ENCODE results near the gene TPST2.

The TPST2 gene

DNA sequence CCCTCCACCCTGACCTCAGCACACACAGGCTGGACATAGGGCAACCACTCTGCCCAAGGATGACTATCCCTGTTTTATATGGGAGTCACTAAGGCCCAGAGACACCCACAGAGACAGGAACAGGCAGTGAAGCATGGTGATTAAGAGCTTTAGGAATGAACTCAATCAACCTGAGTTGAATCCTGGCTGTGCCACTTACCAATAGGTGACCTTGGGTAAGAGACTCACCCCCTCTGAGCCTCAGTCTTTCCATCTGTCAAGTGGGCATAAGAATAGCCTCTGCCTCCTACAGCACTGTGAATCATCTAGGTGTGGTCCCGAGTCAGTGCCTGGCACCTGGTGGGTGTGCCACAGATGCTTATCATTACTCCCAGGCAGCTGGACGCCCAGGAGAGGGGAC, 21.1 kb upstream of the TPST2 start:
- DNase-seq (ENCODE audit: low read depth in 3 of 3, low spot score in 1 of 3), result no peak

DNA sequence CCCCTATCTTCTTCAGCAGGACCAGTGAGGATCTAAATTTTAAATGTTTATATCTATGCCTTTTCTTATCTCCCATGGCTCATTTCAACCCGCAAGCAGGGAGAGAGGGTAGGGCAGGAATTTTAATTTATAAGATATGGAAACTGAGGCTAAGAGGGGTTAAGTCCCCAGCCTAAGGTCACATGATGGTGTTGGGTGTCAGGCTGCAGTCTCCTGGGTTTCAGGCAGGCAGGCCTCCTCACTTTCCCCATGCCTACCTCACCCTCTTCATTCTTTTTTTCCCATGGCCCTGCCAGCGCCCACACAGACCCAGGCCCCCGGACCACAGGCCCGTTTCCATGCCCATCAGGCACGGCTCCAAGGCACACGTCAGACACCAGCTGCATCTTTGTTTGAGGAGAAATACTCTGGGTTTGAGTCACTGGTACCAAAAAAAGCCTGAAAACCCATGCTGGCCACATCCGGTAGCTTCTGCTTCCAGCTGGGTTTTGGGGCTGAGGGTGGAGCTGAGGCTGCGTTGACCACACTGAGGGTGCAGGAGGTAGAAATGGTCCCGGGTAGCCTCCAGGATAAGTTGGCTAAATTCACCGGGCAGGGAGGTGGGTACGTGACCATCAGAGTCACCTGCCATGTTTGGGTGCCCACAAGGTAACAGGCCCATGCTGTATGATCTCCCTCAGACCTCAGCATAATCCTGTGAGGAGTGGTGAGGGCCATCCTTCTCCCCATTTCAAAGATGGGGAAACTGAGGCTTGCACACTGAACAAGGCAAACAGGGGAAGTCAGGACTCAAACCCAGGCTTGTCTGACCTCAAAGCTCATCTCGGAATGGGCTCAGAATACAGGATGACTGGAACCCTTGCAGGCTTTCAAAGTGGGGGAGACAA, 20.4 kb upstream of the TPST2 start:
- DNase-seq (ENCODE audit: low read depth in 3 of 3, low spot score in 1 of 3), result no peak

DNA sequence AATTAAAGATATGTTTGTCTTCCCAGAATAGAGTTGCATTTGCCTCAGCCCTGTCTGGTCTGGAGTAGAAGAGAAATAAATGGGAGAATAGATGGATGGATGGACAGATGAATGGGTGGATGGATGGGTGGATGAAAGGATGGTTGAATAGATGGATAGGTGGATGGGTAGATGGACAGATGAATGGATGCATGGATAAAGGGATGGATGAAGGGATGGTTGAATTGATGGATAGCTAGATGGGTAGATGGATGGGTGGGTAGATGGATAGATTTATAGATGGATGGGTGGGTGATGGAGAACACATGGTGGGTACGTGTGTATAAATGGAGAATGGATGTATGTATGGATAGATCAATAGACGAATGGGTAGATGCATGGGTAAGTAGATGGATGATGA, 19.4 kb upstream of the TPST2 start:
- DNase-seq (ENCODE audit: low read depth in 3 of 3, low spot score in 1 of 3), result no peak

DNA sequence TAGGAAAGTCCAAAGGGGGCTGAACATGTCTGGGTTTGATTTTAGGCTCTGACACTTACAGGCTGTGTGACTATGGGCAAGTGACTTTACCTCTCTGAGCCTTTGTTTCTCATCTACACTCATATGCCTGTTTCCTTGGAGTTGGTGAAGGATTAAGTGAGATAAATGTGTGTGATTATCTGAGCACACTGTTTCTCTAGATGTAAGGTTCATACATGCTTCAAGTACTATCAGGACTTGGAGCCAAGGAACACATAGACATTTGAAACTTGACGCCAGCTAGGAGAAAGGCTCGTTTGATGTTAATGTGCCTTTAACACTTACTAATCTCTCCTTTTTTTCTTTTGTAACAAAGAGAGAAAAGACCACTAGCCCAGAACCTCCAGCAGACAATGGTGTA, 18.2 kb upstream of the TPST2 start:
- DNase-seq (ENCODE audit: low read depth in 3 of 3, low spot score in 1 of 3), result no peak

DNA sequence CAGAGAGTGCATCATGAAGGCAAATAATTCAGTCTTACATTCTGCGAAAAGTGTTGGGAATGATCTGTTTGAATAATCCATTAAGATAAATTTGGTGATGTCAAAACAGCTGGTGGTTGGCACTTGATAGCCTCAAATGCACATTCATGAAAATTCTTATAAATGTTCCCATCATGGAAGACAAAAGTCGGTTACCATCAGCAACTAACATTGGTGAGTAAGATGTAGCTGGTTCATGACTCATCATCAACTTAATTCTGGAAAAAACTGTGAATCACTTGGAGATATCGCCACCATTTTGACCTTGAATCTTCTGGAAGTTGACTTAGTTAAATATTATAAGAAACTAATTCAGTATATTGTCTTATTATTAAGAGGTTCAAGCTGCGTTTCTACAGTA, 16.7 kb upstream of the TPST2 start:
- DNase-seq (ENCODE audit: low read depth in 3 of 3, low spot score in 1 of 3), result no peak

DNA sequence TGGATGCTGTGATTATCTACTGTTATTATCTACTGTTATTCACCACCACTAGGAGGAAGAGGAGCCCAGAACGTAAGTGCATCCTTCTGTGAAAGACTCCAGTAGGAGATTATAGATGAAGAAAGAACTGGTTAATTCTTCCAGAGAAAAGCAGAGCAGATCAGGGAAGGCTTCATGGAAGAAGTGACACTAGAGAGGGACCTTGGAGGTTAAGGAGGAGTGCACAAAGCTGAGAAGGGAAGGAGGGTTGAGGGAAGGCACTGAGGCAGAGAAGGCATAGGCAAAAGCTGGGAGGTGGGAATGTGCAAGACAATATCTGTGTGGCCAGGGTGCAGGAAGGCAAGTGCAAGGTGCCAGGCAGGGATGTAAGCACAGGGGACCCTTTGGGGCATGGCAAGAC, 14.4 kb upstream of the TPST2 start:
- DNase-seq (ENCODE audit: low read depth in 3 of 3, low spot score in 1 of 3), result no peak

DNA sequence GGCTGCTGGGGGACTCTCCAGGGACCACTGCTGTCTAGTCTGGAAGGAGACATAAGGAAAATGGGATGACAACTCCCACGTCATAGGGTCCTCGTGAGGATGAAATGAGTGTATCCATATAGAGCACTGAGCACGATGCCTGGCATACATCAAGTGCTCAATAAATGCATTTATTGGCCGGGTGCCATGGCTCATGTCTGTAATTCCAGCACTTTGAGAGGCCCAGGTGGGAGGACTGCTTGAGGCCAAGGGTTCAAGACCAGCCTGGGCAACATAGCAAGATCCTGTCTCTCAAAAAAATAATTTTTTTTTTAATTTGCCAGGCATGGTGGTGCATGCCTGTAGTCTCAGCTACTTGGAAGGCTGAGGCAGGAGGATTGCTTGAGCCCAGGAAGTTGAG, 12.2 kb upstream of the TPST2 start:
- no peak for DNase-seq (ENCODE audit: low read depth in 3 of 3, low spot score in 1 of 3)

DNA sequence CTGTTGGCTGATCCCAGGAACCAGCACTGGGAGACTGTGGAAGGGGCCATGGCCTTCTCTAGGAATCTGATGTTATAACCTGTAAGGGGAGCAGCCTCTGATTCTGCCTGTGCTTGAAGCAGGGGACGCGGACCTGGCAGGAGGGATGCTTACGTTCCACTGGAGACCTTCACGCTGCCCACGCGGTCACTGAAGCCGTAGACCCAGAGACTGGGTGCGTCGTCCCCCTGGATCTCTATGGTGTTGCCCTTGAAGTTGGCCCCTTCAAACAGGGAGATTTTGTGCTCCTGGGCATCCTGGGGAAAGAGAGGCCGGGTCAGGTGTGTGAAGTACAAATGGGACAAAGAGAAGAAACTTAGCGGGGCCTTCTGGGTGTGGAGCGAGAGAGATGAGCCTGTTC, 11.8 kb upstream of the TPST2 start:
- DNase-seq (ENCODE audit: low read depth in 3 of 3, low spot score in 1 of 3), result no peak

DNA sequence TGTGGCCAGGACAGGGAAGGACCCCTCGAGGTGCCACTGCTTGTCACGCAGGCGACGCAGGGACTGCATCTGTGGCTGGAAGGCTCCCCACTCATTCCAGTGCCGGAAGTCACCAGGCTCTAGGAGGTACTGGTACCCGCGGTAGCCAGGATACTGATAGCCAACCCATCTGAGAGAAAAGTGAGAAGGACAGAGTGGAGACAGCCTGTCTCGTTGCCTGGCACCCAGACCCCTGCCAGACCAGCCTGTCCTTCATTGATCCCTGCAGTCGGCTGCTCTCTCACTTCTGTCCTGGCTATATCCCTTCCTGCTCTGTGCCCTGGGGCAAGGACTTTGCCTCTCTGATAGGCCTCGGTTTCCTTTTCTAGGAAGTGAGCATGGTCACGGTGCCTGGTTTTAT, 9.6 kb upstream of the TPST2 start:
- no peak for DNase-seq (ENCODE audit: low read depth in 3 of 3, low spot score in 1 of 3)

DNA sequence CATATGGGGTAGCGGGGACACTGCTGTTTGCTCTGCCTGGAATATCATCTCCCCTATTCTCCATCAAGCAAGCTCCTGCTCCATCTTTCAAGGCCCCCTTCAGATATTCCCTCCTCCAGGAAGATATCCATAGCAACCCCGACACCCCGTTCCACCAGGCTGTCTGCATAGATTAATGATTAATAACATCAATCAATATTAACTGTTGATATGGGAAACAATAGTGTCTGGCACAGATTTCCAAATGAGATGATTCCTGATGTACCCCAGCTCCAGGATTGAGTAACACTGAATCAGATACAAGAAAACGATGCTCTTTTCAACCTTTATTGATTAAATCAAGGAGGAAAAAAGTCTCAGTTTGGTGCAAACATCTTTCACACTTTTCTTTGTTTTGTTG, 7.5 kb upstream of the TPST2 start:
- no peak for DNase-seq (ENCODE audit: low read depth in 3 of 3, low spot score in 1 of 3)

DNA sequence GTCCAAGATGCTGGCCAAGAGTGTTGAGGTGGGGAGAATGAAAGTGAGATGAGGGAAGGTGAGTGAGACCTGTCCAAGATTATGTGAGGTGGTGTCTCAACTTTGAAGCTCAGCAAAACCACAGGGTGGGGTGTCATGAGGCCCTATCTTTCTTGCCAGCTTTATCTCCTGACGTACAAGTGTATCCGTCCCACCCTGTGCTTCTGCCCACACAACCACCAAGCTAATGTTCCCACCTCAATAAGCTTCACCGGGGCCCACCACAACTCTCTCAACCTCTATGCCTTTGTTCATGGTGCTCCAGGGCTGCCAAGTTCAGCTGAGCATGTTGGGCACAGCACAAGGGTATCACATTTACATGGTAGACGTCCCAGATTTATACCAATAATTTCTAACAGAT, 7.1 kb upstream of the TPST2 start:
- no peak for DNase-seq (ENCODE audit: low read depth in 3 of 3, low spot score in 1 of 3)

DNA sequence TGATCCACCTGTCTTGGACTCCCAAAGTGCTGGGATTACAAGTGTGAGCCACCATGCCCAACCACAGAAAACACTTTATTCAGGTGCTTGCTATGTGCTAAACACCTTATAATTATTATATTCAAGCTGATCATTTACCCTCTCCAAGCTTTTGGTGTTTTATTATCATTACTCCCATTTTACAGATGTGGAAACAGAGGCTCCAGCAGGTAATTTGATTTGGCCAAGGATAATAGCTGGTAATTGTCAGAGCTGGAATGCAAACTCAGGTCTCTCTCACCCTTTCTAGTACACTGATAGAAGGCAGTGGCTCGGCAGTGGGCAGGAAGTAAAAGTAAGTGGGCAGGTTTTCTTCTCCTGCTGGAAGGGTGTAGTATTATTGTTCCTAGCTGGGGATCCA, 3.8 kb upstream of the TPST2 start:
- no peak for DNase-seq (ENCODE audit: low read depth in 3 of 3, low spot score in 1 of 3)

DNA sequence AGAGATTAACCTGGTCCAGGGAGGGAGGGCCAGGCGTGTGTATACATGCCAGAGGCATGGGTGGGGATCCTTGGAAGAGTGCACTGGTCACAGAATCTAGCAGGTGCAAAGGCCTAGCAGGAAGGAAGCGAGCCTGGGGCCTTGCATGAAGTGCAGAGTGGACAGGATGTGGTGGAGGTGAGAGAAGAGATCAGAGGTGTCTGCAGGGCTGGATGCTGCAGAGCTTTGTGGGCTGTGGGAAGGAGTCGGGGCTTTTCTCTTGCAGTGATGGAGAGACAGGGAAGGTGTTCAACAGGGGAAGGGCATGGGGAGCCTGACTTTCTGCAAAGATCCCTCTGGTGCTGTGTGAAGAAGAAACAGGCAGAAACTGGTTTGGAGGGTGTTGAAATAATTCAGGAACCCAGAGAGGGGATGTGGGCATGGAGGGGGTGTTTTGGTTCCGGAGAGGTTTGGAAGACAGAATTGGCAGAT, 2.5 kb upstream of the TPST2 start:
- no peak for DNase-seq (ENCODE audit: low read depth in 3 of 3, low spot score in 1 of 3)

DNA sequence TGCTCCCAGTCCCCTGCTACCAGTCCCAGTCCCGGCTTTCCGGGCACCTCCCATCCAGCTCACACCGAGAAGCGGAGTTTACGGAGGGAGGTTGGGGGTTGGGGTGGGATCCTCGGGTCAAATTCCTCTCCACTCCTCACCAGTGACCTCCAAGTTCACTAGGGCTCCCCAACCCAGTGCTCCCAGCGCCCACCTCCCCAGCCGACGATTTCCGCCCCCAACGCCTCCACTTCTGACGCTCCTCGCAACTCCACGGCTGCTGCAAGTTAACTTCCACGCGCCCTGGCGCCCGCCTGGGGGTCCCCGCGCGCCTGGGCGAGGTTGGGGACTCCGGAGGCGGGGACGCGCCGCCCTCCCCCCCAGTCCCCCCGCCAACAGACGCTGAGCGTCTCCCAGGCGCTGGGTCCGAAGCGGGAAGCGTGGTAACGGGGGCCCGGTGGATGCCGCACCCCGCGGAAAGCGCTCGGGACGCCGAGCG, 526 bp downstream of the TPST2 start:
- DNase-seq (ENCODE audit: low read depth in 3 of 3, low spot score in 1 of 3), result peak in 1 of 3 donors; percentile 12

DNA sequence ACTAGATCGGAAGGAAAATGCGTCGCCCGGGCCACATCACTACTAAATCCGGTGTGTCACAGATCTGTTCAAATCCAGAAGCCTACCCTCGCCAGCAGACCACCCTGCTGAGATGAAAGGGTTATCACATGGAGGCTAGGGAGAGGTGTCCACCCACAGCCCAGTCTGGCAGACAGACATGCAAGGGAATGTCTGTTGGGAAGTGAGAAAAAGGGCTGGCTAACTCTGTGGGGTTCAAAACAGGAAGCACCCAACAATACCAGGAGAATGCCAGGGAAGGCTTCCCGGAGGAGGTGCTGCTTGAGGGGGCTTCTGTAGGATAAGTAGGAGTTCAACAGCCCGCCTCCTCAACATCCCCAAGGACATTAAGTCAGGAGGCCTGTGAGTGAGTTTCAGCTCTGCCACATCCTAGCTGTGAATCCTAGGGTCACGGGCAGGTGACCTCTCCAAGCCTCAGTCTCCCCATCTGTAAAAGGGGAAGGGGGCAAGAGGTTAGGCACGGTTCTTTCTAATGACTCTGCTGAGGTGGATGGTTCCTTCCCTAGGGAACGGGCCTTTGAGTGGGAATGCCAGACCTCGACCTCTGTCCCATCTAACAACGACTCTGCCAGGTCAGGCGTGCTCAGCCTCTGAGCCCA, 1.1 kb downstream of the TPST2 start:
- no peak for DNase-seq (ENCODE audit: low read depth in 3 of 3, low spot score in 1 of 3)

DNA sequence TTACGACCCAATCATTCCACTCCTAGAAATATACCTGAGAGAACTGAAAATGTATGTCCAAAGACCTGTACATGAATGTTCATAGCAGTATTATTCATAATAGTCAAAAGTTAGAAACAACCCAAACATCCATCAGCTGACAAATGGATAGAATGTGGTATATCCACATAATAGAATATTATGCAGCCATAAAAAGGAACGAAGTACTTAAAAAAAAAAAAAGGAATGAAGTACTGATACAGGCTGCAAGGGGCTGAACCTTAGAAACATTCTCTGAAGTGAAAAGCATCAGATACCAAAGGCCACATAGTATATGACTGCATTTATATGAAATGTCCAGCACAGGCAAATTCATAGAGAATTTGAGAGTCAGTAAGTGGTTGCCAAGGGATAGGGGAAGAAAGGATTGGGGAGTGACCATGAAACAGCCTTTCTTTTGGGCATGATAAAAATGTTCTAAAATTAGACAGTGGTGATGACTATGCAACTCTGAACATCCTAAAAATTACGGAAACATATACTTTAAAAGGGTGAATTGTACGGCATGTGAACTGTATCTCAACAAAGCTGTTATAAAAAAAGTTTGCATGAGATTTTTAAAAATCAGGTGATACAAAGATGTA, 1.8 kb downstream of the TPST2 start:
- no peak for DNase-seq (ENCODE audit: low read depth in 3 of 3, low spot score in 1 of 3)

DNA sequence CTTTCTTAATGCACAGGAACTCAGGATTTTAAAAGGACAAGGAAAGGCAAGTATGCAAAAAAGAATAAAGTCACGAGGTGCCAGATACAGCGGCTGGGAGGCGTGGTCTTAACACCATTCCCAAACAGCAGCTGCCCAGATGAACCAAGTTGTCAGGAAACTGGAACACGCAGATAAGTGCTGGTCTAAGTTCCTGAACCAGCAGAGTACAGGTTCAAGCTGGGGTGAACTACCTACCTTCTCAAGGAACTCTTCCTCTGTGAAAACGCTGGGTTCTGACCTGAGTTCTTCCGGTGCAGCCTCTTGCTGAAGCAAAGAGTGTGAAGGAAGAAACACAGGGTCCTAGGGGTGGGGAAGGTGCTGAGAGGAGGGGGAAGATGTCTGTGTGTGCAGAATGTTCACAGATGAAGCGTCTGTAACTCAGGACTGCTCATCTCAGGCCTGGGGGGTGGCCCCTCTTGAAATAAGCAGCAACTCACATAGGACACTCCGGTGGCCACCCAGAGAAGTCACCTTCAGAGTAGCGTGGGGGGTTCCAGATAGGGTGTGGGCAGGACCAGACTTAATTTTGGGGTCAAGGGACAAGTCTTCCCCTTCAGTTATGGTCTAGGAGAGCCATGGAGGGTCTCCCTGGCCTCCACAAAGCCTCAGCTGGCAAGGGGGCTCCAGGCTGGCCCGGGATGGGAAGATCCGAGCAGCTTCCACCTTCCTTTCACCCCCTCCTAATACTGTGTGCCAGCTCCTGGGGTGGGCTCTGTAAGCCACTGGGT, 3.2 kb downstream of the TPST2 start:
- DNase-seq (ENCODE audit: low read depth in 3 of 3, low spot score in 1 of 3), result no peak

DNA sequence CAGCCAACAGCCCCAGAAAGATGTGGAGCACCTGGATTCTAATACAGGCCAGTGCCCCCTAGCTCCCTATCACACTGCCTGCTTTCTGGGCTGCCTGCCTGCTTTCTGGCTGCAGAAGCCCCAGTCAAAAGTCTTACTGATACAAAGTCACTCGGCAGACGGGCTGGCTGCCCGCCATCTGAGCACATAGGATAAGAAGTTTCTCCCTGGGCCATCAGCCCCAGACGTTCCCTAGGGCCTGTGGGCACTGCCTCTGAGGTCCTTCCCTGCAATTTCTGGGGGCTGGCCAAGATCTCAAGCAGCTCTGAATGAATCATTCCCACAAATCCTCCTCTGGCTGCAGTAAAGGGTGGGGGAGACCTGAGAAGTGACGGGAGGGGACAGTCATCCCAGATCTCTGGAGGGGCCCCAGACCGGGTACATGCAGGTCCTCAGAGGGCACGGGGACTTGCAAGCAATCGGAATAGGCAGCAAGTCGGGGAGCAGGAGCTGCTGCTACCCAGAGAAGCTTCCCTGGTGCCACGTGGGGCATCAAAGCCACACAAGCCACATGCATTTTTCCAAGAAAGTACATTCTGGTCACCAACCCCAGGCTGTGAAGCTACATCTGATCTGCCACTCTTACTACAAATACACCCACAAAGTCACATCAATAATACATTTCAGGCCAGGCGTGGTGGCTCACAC, 4.7 kb downstream of the TPST2 start:
- DNase-seq (ENCODE audit: low read depth in 3 of 3, low spot score in 1 of 3), result no peak

DNA sequence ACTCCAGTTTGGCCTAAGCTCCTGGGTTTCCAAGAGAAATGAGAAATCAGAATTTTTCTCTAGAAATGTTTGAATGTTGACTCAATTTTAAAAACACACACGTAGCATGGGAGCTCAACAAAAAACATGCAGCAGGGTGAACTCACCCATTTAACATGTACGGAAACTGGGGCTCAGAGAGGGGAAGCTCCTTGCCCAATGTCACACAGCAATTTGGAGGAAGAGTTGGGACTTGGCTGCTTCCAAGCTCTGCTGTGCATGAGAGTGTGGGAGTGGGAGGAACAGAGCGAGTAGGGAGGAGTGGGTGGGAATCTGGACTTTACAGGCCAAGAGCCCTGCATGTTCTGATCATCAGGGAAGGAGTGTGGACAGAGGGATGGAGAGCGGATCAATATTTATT, 5.9 kb downstream of the TPST2 start:
- DNase-seq (ENCODE audit: low read depth in 3 of 3, low spot score in 1 of 3), result no peak

DNA sequence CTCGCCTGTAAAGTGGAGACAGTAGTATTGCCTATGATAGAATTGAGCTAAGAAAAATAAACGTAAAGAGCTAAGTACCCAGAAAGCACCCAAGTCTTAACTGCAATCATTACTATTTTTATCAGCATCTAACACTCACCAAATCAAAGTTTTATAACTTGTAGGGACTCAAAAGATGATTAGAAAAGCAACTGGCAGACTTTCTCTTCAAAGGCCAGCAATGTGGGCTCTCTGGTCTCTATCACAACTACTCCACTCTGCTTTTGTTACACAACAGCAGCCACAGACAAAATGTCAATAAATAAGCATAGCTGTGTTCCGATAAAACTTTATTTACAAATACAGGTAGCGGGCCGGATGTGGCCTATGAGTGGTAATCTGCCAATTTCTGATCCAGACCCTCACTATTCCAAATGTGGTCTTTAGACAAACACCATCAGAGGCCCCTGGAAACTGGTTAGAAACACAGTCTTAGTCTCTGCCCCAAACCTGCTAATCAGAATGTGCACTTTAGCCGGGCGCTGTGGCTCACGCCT, 8.2 kb downstream of the TPST2 start:
- DNase-seq (ENCODE audit: low read depth in 3 of 3, low spot score in 1 of 3), result no peak

DNA sequence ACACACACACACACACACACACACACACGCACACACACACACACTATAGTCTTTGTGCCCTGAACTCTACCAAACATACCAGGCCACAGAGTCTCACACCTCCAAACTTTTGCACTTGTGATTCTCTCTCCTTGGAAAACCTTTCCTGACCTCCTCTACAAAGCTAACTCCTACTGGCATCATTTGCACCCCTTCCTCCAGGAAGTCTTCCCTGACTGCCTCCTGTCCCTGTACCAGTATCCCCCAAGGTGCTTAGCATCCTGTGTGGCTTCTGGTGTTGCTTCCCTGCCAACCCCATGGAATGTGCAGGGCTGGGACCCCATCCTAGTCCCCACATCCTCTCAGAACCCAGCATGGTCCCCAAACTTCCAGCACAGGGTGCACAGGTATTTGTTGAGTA, 8.9 kb downstream of the TPST2 start:
- no peak for DNase-seq (ENCODE audit: low read depth in 3 of 3, low spot score in 1 of 3)
